IMR-90 (cell line): ENCODE measurements around the gene RGS7BP. TPM values are rescaled to one million over a fixed set of nuclear protein-coding genes. Genes with fewer than 3 reads are reported as not detected.

Experiments
- ATAC-seq: fragments of 200-7000 bp; cut with Tn5 transposase; 2 replicates; pipeline ENCODE4 v1.9.1; 2020; ENCODE audit warnings: low read depth, mild to moderate bottlenecking, moderate library complexity
- BruUV-seq: library from RNA; stranded (reverse); fragments of 400-500 nt; replicated peaks from 2 replicates; lab custom pipeline; 2021; lab: Mats Ljungman, UMichigan
- CTCF ChIA-PET: fragments of 300-600 bp; formaldehyde crosslinking; extraction: SDS; loops from one replicate; lab custom pipeline; 2021; ENCODE audit warnings: antibody characterized with exemption; lab: Yijun Ruan, JAX
- POLR2A ChIA-PET: fragments of 300-600 bp; sonication (Branson Sonifier 250); formaldehyde crosslinking; loops from one replicate; lab custom pipeline; 2022; ENCODE audit warnings: antibody characterized with exemption; ENCODE audit not compliant: unreplicated experiment; lab: Charles Lee
- DNase-seq: peaks from one replicate; pipeline ENCODE4 v3.0.0; 2013
- H2AFZ ChIP-seq: replicated peaks from 2 replicates; pipeline ENCODE3; 2013; ENCODE audit warnings: low read length, mild to moderate bottlenecking; ENCODE audit not compliant: poor library complexity
- H2AK5ac ChIP-seq: 2 replicates; pipeline ENCODE4 v1.6.1; 2013; ENCODE audit warnings: low read depth, low read length, inconsistent platforms
- H2AK9ac ChIP-seq: replicated peaks from 2 replicates; pipeline ENCODE3; 2013; ENCODE audit warnings: mild to moderate bottlenecking, low read depth, low read length, moderate library complexity; ENCODE audit not compliant: poor library complexity
- H2BK120ac ChIP-seq: 2 replicates; pipeline ENCODE4 v1.6.1; 2013; ENCODE audit warnings: low read depth, low read length, inconsistent platforms
- H2BK15ac ChIP-seq: 3 replicates; pipeline ENCODE4 v1.6.1; 2013; ENCODE audit warnings: low read depth, low read length, inconsistent platforms
- H2BK20ac ChIP-seq: 2 replicates; pipeline ENCODE4 v1.6.1; 2013; ENCODE audit warnings: low read depth, mild to moderate bottlenecking, inconsistent platforms, low read length, moderate library complexity
- H2BK5ac ChIP-seq: 2 replicates; pipeline ENCODE4 v1.6.1; 2013; ENCODE audit warnings: mild to moderate bottlenecking, low read depth, low read length, inconsistent platforms; ENCODE audit not compliant: poor library complexity, severe bottlenecking
- H3K14ac ChIP-seq: replicated peaks from 2 replicates; pipeline ENCODE4 v1.6.1; 2013; ENCODE audit warnings: low read depth, low read length, inconsistent platforms
- H3K18ac ChIP-seq: 2 replicates; pipeline ENCODE4 v1.6.1; 2013; ENCODE audit warnings: low read depth, low read length, control low read depth
- H3K23ac ChIP-seq: 2 replicates; pipeline ENCODE4 v1.6.1; 2013; ENCODE audit warnings: low read depth, low read length, inconsistent platforms
- H3K27ac ChIP-seq: 2 replicates; pipeline ENCODE4 v1.5.1; 2013; ENCODE audit warnings: mild to moderate bottlenecking, control low read depth, low read length; ENCODE audit not compliant: insufficient read depth
- H3K27me3 ChIP-seq: 2 replicates; pipeline ENCODE4 v1.6.1; 2013; ENCODE audit warnings: low read length; ENCODE audit not compliant: control insufficient read depth, insufficient read depth
- H3K36me3 ChIP-seq: 2 replicates; pipeline ENCODE4 v1.6.1; 2013; ENCODE audit warnings: low read length, mixed read lengths; ENCODE audit not compliant: control insufficient read depth, insufficient read depth
- H3K4ac ChIP-seq: 2 replicates; pipeline ENCODE4 v1.6.1; 2013; ENCODE audit warnings: low read depth, low read length, inconsistent platforms
- H3K4me1 ChIP-seq: 2 replicates; pipeline ENCODE4 v1.6.1; 2013; ENCODE audit warnings: low read length, mixed read lengths; ENCODE audit not compliant: control insufficient read depth, insufficient read depth
- H3K4me2 ChIP-seq: 2 replicates; pipeline ENCODE4 v1.6.1; 2013; ENCODE audit warnings: low read depth, mild to moderate bottlenecking, control low read depth, low read length, moderate library complexity
- H3K4me3 ChIP-seq: 2 replicates; pipeline ENCODE4 v1.5.1; 2013; ENCODE audit warnings: low read depth, mild to moderate bottlenecking, control low read depth, low read length, moderate library complexity; ENCODE audit not compliant: insufficient read depth
- H3K56ac ChIP-seq: 2 replicates; pipeline ENCODE4 v1.6.1; 2013; ENCODE audit warnings: low read length, inconsistent platforms; ENCODE audit not compliant: insufficient read depth; ENCODE audit errors: extremely low read depth
- H3K79me1 ChIP-seq, 2 experiments: 2 replicates each; pipeline ENCODE4 v1.6.1; 2013; ENCODE audit warnings: low read length in 2 of 2, inconsistent platforms in 1 of 2, low read depth in 1 of 2
- H3K9ac ChIP-seq: 2 replicates; pipeline ENCODE4 v1.6.1; 2013; ENCODE audit warnings: low read depth, low read length, control low read depth
- H3K9me1 ChIP-seq: 2 replicates; pipeline ENCODE4 v1.6.1; 2013; ENCODE audit warnings: low read length, inconsistent platforms; ENCODE audit not compliant: insufficient read depth
- H3K9me3 ChIP-seq: 2 replicates; pipeline ENCODE4 v1.6.1; 2013; ENCODE audit warnings: low read length; ENCODE audit not compliant: control insufficient read depth, insufficient read depth
- H4K20me1 ChIP-seq: 2 replicates; pipeline ENCODE4 v1.6.1; 2013; ENCODE audit warnings: low read length, inconsistent platforms; ENCODE audit not compliant: insufficient read depth
- H4K5ac ChIP-seq: 2 replicates; pipeline ENCODE4 v1.6.1; 2013; ENCODE audit warnings: mild to moderate bottlenecking, low read depth, low read length, control low read depth
- H4K8ac ChIP-seq, 2 experiments: 2 replicates each; pipeline ENCODE4 v1.6.1; 2013; ENCODE audit warnings: low read depth in 2 of 2, low read length in 2 of 2, control low read depth in 1 of 2, inconsistent platforms in 1 of 2
- H4K91ac ChIP-seq: 2 replicates; pipeline ENCODE4 v1.6.1; 2013; ENCODE audit warnings: low read depth, low read length, inconsistent platforms; ENCODE audit not compliant: insufficient read depth
- BHLHE40 ChIP-seq: fragments of 150-350 bp; IDR thresholded peaks from 2 replicates; pipeline ENCODE4 v1.6.1; 2016; ENCODE audit warnings: mild to moderate bottlenecking, low read depth, low read length
- CEBPB ChIP-seq: IDR thresholded peaks from 2 replicates; pipeline ENCODE4 v1.6.1; 2012; ENCODE audit warnings: low read depth, low read length, improper control_type of control experiment
- CHD1 ChIP-seq: IDR thresholded peaks from 2 replicates; pipeline ENCODE4 v1.6.1; 2012; ENCODE audit warnings: low read depth, low read length, improper control_type of control experiment
- ELK1 ChIP-seq: fragments of 150-350 bp; IDR thresholded peaks from 2 replicates; pipeline ENCODE4 v1.6.1; 2016; ENCODE audit warnings: low read depth, mild to moderate bottlenecking, low read length, moderate library complexity, borderline replicate concordance
- FOS ChIP-seq: fragments of 150-350 bp; IDR thresholded peaks from 2 replicates; pipeline ENCODE4 v1.6.1; 2016; ENCODE audit warnings: low read depth, low read length
- MAFK ChIP-seq: IDR thresholded peaks from 2 replicates; pipeline ENCODE4 v1.6.1; 2012; ENCODE audit warnings: low read depth, low read length, improper control_type of control experiment
- NFE2L2 ChIP-seq: fragments of 150-350 bp; IDR thresholded peaks from 2 replicates; pipeline ENCODE4 v1.6.1; 2016; ENCODE audit warnings: low read depth, mild to moderate bottlenecking, low read length
- POLR2A ChIP-seq: IDR thresholded peaks from 2 replicates; pipeline ENCODE4 v1.6.1; 2012; ENCODE audit warnings: mild to moderate bottlenecking, low read depth, low read length
- RAD21 ChIP-seq: IDR thresholded peaks from 2 replicates; pipeline ENCODE4 v1.6.1; 2012; ENCODE audit warnings: low read length, improper control_type of control experiment
- RCOR1 ChIP-seq: IDR thresholded peaks from 2 replicates; pipeline ENCODE4 v1.6.1; 2012; ENCODE audit warnings: mild to moderate bottlenecking, low read length, improper control_type of control experiment; ENCODE audit not compliant: insufficient replicate concordance
- WGBS, 2 experiments: methylation state at CpG; one replicate each; pipeline versions ENCODE4 v1.1.5 to v1.1.7; 2013; ENCODE audit warnings: missing lambda C conversion rate in 2 of 2; ENCODE audit not compliant: insufficient read length in 1 of 2; ENCODE audit errors: extremely low coverage in 2 of 2; 5-methylcytosine and 5-hydroxymethylcytosine counted together
- dilution Hi-C: fragments of 300-500 bp; cut with HindIII; formaldehyde crosslinking; loops from one replicate; pipeline ENCODE4 v1.14.3; 2018; ENCODE audit warnings: low sequenced_read_pairs; ENCODE audit not compliant: unreplicated experiment
- in situ Hi-C: fragments of 300-500 bp; cut with MboI; formaldehyde crosslinking; loops from 3 replicates; pipeline ENCODE4 v1.14.3; 2019; ENCODE audit warnings: low sequenced_read_pairs, inconsistent platforms, mixed read lengths
- intact Hi-C: fragments of 100-400 bp; cut with micrococcal nuclease; formaldehyde crosslinking; loops from 2 replicates; pipeline ENCODE4 v1.10.0; 2022
- polyA plus RNA-seq, 3 experiments: library from polyadenylated mRNA; depleted of rRNA; stranded (reverse); fragments of >200 nt; gene quantifications; 2 replicates each; pipeline ENCODE4 v1.2.3, GENCODE V29; 2012; ENCODE audit warnings: low replicate concordance in 1 of 3
- total RNA-seq: library from RNA; depleted of rRNA; stranded (reverse); fragments of >200 nt; gene quantifications from 2 replicates; pipeline ENCODE4 v1.2.3, GENCODE V29; 2012

Gene RGS7BP
- total and polyA plus RNA-seq, 2 of the 4 experiments (the other 2 are of a cell fraction), result not detected

DNA sequence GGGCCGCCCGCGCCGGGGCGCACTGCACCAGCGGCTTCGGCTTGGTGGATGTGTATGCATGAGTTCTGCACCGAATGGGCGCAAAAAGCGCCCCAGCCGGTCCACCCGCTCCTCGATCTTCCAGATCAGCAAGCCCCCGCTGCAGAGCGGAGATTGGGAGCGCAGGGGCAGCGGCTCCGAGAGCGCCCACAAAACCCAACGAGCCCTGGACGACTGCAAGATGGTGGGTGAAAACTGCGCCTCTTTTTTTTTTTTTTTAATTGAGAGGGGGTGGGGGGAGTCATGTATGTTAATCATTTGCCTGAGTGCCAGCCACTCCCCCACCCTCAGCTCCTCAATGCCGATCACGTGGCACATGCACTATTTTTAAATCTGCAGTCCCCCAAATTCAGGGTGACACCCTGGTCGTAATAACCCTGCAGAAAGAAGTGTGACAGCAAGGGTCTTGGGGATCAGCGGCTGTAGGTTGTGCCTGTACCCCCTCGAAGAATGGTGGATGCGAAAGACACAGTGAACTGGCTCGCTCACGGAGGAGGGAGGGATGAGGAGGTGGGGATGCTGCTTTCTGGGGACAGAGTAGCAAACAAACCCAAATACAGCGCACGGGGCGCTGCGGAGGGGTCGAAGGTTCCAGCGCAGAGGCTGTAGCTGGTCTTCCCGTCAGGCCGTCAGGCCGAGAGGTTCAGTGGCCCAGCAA is 900 bp downstream of the RGS7BP start:
- H3K18ac ChIP-seq, result no peak overlapping the region
- no peak overlapping the region for H2AK9ac ChIP-seq
- no peak overlapping the region for H3K56ac ChIP-seq
- H4K20me1 ChIP-seq, result no peaks in the 10 kb centered on the region
- dilution Hi-C loops (no loop called here), in situ Hi-C loops (no loop called here), intact Hi-C loops (no loop called here)
- H3K4me2 ChIP-seq, result peak overlapping the region; percentile 72; the same call in 1 of the 2 replicates
- H2AFZ ChIP-seq, result peak overlapping the region; percentile 47
- H2AK5ac ChIP-seq, result no peak overlapping the region
- no peak overlapping the region for H3K9ac ChIP-seq
- no peak overlapping the region for H4K8ac ChIP-seq
- no peak overlapping the region for H2BK15ac ChIP-seq
- no peaks in the 10 kb centered on the region for H3K36me3 ChIP-seq
- peaks cover 32% of the 10 kb centered on the region for H3K27me3 ChIP-seq
- no peak overlapping the region for H4K91ac ChIP-seq
- H3K27ac ChIP-seq, result no peak overlapping the region
- H3K4me1 ChIP-seq, result no peaks in the 10 kb centered on the region
- H3K9me1 ChIP-seq, result no peaks in the 10 kb centered on the region
- no peak overlapping the region for H3K4ac ChIP-seq
- TF ChIP-seq CHD1, result no peak
- TF ChIP-seq MAFK, result no peak
- no peak for TF ChIP-seq RAD21
- no peak for TF ChIP-seq RCOR1
- no peak for TF ChIP-seq ELK1
- TF ChIP-seq CEBPB, result no peak
- no peak for TF ChIP-seq FOS
- no peak for TF ChIP-seq POLR2A
- TF ChIP-seq BHLHE40, result no peak
- no peak for TF ChIP-seq NFE2L2
- no peak for DNase-seq
- ChIA-PET CTCF (no interaction called here), POLR2A (no interaction called here)
- no peaks in the 10 kb centered on the region for H3K9me3 ChIP-seq
- H3K23ac ChIP-seq, result no peak overlapping the region
- H2BK20ac ChIP-seq, result no peak overlapping the region
- H3K14ac ChIP-seq, result no peak overlapping the region
- WGBS, 2 experiments, result 5% methylated on average over 13 of the region's 39 CpGs; no CpG with 5 or more reads in 1 of the 2 experiments
- no peak overlapping the region for H4K5ac ChIP-seq
- no peak overlapping the region; the same call in 1 of the 2 replicates for H3K4me3 ChIP-seq
- H2BK5ac ChIP-seq, result no peak overlapping the region
- H2BK120ac ChIP-seq, result no peak overlapping the region
- BruUV-seq, result no TSS peak
- no peaks in the 10 kb centered on the region for H3K79me1 ChIP-seq
- ATAC-seq, result no peak
